Measurements from ENCODE around the gene GBP5.
A peak's percentile ranks its signal among the peaks of the same experiment; 100 is the strongest.
"Not testable (repeated sequence)": the region's sequence is repeated elsewhere in the genome, so short reads cannot be mapped to it uniquely, and the experiment has no call there.

The GBP5 gene

GRCh38 chr1:89280766-89281165 lies 8.1 kb upstream of the GBP5 start:
- DNase-seq (ENCODE audit: low spot score): no peak

DNA sequence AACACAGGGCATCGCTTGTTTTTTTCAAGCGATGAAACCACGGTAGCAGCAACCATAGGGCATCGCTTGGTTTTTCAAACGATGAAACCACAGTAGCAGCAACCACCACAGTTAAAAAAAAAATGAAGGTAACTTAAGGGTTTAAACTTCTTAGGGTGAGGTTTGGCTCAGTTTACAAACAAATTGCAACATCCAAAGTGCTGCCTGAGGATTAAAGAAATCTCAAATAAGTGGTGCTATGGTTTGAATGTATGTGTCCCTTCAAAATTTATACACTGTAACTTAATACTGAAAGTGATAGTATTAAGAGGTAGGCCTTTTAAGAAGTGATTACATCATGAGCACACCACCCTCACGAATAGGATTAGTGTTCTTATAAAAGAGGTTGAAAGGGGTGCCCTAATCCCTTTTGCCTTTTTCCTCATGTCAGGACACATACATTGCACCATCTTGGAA lies 6.4 kb upstream of the GBP5 start:
- no peak for DNase-seq (ENCODE audit: low spot score)

- no peak for DNase-seq (ENCODE audit: low spot score)
These were observed 5.1 kb upstream of the GBP5 start for GRCh38 chr1:89277725-89278124.

DNA sequence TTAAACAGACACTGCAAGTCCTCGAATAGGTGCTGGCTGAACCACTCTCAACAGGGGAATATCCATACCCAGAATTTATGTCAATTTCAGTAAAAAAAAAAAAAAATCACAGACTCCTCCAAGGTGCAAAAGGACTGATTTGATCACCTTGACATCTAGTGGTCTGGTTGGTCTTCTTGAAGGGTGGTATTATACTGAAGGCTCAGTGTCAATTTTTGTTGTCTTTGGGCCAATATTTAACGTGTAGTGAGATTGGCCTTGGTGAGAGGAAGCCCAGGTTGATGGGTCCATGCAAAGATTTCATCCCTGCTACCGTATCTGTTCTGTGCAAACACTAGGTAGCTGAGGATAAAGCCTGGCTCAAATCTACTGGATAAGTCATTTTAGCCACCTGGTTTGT lies 4.0 kb upstream of the GBP5 start:
- DNase-seq (ENCODE audit: low spot score): no peak

- DNase-seq (ENCODE audit: low spot score): peak; percentile 59
These were observed 1.8 kb upstream of the GBP5 start for GRCh38 chr1:89274411-89274857.

- DNase-seq (ENCODE audit: low spot score): no peak
These were observed 691 bp upstream of the GBP5 start for GRCh38 chr1:89273324-89273778.

DNA sequence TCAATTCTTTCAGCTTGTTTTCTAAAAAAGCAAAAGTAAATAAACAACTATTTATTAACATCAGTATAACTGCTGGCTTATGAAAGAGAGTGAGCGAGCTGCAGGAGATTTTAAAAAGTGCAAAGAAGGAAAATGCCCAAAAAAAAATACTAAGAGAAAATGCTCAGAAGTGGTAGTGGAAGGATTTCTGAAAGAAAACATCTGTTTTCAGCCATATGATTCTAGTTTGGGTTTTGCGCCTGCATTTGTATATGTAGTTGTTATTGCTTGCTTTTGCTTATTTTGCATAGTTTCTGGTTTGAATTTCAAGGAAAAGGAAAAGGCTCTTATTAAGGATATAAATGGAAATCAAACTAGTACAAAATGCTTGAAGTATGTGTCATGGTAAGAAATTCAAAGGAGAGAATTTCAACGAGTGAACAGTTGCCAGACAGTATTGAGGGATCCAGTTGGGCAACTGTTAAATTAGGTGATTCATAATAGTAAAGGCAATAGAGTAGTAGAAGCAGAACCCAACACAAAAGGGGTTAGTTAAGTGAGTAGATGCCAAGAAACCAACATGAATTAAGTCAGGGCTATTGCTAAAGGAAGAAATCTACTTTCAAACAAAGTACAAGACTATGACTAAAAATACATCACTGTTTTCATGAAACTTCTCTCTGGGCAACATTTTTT lies 1.2 kb downstream of the GBP5 start:
- peak; percentile 57 for DNase-seq (ENCODE audit: low spot score)

GRCh38 chr1:89270423-89270822 lies 2.2 kb downstream of the GBP5 start:
- no peak for DNase-seq (ENCODE audit: low spot score)

GRCh38 chr1:89269277-89269676 lies 3.4 kb downstream of the GBP5 start:
- DNase-seq (ENCODE audit: low spot score): no peak

GRCh38 chr1:89262643-89263042 lies 10.0 kb downstream of the GBP5 start:
- peak; percentile 67 for DNase-seq (ENCODE audit: low spot score)

DNA sequence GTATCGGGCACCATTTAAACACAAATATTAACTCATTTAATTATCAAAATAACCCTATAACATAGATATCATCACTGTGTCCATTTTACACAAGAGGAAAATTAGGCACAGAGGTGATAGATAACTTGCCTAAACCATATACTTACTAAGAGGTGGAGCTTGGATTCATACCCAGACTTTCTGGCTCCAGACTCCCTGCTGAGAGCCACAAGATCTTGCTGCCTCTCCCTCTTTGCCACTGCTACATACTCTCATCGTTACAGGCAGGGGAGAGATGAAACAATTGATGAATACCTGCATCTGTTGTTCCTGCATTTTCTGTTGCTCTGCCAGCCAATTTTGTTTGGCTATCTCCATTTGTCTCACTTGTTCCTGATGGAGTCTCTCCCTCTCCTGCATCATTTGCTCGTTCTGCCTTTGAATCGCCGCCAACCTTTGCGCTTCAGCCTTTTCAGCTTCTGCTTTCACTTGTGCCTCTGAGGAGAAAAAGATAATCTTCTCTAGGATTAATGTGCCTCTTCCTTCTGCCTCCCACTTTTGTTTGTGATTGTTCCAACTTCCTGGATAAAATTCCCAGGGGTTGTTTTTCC lies 10.6 kb downstream of the GBP5 start:
- DNase-seq (ENCODE audit: low spot score): peak; percentile 1

DNA sequence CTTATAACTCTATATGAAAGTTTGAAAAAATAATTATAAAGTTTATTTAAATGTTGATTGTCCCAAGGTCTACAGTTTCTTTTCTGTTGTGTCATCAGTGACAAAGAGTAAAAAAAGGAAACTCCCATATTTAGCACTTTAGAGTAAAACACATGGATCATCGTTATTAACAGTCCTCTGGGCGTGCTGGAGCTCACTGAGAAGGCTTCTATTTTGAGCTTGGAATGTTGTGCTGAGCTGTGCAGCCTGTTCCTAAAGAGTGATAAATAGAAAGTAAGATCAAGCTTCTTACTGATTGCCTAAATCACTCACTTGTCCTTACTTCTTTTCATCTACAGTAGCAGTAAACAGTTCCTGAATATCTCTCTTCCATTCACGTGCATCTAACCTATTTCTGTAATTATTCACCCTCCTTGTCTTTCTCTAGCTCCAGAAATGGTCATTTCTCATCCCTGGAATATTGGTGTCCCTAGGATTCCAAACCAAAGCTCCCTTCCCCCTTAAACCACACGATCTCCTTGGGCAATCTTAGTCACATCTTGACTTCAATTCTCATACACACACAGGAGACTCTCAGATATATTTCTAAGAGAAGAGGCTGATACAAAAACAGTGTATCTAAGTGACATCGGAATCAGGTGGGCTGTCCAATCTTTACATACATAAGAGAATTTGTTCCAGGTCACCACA lies 11.9 kb downstream of the GBP5 start:
- peak; percentile 41 for DNase-seq (ENCODE audit: low spot score)

DNA sequence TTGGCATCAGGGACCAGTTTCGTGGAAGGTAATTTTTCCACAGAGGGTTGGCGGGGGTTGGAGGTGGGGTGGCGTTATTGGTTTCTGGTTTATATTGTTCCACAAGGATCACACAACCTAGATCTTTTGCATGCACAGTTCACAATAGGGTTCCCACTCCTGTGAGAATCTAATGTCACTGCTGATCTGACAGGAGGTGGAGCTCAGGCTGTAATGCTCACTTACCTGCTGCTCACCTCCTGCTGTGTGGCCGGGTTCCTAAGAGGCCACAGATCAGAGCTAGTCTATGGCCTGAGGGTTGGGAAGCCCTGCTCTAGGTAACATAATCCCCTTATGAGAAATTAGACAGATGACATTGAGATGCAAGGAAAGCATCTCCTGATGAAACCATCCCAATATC lies 12.6 kb downstream of the GBP5 start:
- DNase-seq (ENCODE audit: low spot score): no peak

DNA sequence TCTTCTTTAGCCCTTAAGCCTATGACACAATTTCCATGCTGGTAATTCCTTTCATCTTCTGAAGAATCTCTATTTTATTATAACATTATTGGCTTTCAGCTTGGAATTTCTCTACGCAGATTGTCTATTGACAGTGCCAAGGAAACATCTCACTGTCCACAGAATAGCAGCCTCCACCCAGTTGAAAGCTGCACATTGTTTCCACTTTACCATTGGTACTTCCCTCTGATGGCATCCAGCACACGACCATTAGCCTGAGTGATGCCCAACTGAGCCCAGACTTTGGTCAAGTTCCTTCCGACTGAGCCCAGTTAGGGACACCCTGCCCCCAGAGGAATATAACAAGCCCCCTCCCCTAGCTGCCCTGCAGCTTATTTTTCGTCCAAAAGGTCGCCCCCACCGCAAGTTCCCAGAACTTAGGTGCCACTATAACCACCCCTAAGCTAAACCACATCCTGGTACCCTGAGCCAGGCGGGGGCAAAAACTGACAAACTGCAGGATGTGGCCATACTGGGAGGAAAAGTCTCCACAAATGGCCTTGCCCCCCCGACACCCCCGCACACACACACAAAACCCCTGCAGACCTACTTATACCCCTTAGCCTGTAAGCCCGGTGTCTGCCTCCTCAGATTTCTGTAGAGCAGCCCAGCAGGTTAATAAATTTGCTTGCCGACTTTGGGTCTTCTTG lies 13.2 kb downstream of the GBP5 start:
- DNase-seq (ENCODE audit: low spot score): no peak

GRCh38 chr1:89257041-89257440 lies 15.6 kb downstream of the GBP5 start:
- no peak for DNase-seq (ENCODE audit: low spot score)

DNA sequence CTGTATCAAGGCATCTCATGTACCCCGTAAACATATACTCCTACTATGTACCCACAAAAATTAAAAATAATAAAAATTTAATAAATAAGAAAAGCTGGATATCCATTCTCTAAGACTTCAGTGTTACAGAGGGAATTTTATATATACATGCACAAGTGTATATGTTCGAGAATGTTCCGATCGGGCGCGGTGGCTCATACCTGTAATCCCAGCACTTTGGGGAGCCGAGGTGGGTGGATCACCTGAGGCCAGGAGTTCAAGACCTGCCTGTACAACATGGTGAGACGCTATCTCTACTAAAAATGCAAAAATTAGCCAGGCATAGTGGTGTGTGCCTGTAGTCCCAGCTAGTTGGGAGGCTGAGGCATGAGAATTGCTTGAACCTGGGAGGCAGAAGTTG lies 17.1 kb downstream of the GBP5 start:
- DNase-seq (ENCODE audit: low spot score): not testable (repeated sequence)

DNA sequence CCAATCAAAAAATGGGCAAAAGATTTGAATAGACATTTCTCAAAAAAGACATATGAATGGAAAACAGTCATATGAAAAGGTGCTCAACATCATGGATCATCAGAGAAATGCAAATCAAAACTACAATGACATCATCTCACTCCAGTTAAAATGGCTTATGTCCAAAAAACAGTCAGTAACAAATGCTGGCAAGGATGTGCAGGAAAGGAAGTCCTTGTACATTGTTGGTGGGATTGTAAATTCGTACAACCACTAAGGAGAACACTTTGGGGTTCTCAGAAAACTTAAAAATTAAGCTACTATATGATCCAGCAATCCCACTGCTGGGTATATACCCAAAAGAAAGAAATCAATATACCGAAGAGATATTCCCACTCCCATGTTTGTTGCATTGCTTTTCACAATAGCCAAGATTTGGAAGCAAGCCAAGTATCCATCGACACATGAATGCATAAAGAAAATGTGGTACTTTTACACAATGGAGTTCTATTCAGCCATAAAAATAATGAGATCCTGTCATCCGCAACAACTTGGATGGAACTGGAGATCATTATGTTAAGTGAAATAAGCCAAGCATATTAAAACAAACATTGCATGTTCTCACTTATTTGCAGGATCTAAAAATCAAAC lies 17.9 kb downstream of the GBP5 start:
- peak; percentile 42 for DNase-seq (ENCODE audit: low spot score)

- no peak for DNase-seq (ENCODE audit: low spot score)
These were observed 29.6 kb downstream of the GBP5 start for GRCh38 chr1:89243046-89243445.

Measured in kidney tubule cell (primary cell).